Measurements from ENCODE around the gene ZBTB7C. TPM values are rescaled to one million over a fixed set of nuclear protein-coding genes. Genes with fewer than 3 reads are reported as not detected.

Gene ZBTB7C
- total RNA-seq, 2 experiments from 2014 or later, result not detected

DNA sequence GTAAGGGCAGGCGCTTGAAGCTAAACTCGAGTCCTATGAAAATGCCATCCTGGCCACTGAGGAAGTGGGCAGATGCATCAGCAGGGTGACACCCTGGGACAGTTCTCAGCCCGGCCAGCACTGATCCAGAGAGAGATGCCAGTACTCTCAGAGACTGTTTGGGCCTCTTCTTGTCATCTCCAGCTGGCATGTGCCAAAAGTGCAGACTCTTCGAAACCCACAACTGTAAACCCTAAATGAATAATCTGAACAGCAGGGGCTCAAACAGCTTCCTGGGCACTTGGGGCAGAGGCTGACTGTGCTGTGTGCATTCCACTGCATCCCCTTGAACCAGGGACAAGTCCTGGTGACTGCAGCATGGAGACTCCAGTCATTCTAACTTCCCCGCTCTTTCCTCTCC is 274.6 kb downstream of the ZBTB7C start:
- no peaks in the 10 kb centered on the region for H3K9me2 ChIP-seq (ENCODE audit: insufficient read depth, low read length)
- intact Hi-C loops (cut with micrococcal nuclease; ENCODE audit: unreplicated experiment), result no loop called here
- ChIA-PET POLR2A (no interaction called here), CTCF (ENCODE audit: unreplicated experiment) (no interaction called here)
- H3K79me2 ChIP-seq (ENCODE audit: insufficient read depth, low read depth, low read length), result no peaks in the 10 kb centered on the region
- TF ChIP-seq, protein P1, sequence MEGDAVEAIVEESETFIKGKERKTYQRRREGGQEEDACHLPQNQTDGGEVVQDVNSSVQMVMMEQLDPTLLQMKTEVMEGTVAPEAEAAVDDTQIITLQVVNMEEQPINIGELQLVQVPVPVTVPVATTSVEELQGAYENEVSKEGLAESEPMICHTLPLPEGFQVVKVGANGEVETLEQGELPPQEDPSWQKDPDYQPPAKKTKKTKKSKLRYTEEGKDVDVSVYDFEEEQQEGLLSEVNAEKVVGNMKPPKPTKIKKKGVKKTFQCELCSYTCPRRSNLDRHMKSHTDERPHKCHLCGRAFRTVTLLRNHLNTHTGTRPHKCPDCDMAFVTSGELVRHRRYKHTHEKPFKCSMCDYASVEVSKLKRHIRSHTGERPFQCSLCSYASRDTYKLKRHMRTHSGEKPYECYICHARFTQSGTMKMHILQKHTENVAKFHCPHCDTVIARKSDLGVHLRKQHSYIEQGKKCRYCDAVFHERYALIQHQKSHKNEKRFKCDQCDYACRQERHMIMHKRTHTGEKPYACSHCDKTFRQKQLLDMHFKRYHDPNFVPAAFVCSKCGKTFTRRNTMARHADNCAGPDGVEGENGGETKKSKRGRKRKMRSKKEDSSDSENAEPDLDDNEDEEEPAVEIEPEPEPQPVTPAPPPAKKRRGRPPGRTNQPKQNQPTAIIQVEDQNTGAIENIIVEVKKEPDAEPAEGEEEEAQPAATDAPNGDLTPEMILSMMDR (conservative IDR thresholded peaks at IDR 0.05; ENCODE audit: low read length), result no peak
- no peak for TF ChIP-seq EZH2phosphoT487 (IDR thresholded peaks at IDR 0.05; ENCODE audit: borderline replicate concordance, low read depth, low read length)
- no peaks in the 10 kb centered on the region for H3K4me1 ChIP-seq (ENCODE audit: insufficient read depth, low read length, poor library complexity, severe bottlenecking)
- no peak overlapping the region for H2AFZ ChIP-seq (ENCODE audit: low read length)
- BruUV-seq (replicated peaks), result no TSS peak
- no peaks in the 10 kb centered on the region for H3K9me3 ChIP-seq (ENCODE audit: low read length)
- no peaks in the 10 kb centered on the region for H4K20me1 ChIP-seq (ENCODE audit: insufficient read depth, low read length)
- no peak for DNase-seq (ENCODE audit: low spot score)
- no peak overlapping the region for H3K27ac ChIP-seq (ENCODE audit: low read depth, low read length, poor library complexity, severe bottlenecking)
- H3K36me3 ChIP-seq (ENCODE audit: insufficient read depth, low read length), result no peaks in the 10 kb centered on the region
- H3K4me2 ChIP-seq (ENCODE audit: low read length), result no peak overlapping the region
- H3K4me3 ChIP-seq (ENCODE audit: low read depth, low read length, poor library complexity, severe bottlenecking), result no peak overlapping the region

DNA sequence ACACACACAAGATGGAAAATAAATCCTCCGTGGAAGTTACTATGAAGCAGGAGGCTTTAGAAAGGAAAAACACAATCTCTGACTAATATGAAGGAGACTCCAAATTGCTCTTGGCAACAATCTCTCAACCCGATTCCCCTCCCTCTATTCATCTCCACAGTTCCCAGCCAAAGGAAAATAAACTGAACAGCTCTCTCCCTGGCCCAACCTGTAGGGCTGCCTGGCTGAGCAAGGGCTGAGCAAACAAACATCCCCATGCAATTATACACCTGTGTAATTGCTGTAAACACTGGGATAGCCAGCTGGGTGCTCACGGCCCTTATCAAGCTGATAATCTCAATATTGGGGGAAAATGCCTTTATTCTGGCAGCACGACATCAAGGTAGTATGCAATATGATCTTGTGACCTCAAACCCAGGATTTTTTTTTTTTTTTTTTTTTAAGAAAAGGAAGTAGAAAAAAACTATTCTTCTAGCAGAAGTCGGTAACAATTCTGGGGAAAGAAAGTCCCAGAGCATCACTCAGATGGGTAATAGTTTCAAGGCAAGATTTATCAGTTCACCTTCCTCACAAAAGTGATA is 275.4 kb downstream of the ZBTB7C start:
- H3K9me3 ChIP-seq (ENCODE audit: low read length), result no peaks in the 10 kb centered on the region
- CTCF ChIA-PET (ENCODE audit: unreplicated experiment), result no interaction called here
- no peaks in the 10 kb centered on the region for H3K36me3 ChIP-seq (ENCODE audit: insufficient read depth, low read length)
- POLR2A ChIA-PET, result no interaction called here
- no peak overlapping the region for H2AFZ ChIP-seq (ENCODE audit: low read length)
- H3K27ac ChIP-seq (ENCODE audit: low read depth, low read length, poor library complexity, severe bottlenecking), result no peak overlapping the region
- no peaks in the 10 kb centered on the region for H3K79me2 ChIP-seq (ENCODE audit: insufficient read depth, low read depth, low read length)
- no TSS peak for BruUV-seq (replicated peaks)
- intact Hi-C loops (cut with micrococcal nuclease; ENCODE audit: unreplicated experiment), result no loop called here
- no peaks in the 10 kb centered on the region for H3K4me1 ChIP-seq (ENCODE audit: insufficient read depth, low read length, poor library complexity, severe bottlenecking)
- H4K20me1 ChIP-seq (ENCODE audit: insufficient read depth, low read length), result no peaks in the 10 kb centered on the region
- H3K4me2 ChIP-seq (ENCODE audit: low read length), result no peak overlapping the region
- H3K4me3 ChIP-seq (ENCODE audit: low read depth, low read length, poor library complexity, severe bottlenecking), result no peak overlapping the region
- DNase-seq (ENCODE audit: low spot score), result no peak
- TF ChIP-seq EZH2phosphoT487 (IDR thresholded peaks at IDR 0.05; ENCODE audit: borderline replicate concordance, low read depth, low read length), result no peak
- TF ChIP-seq, protein P1 (conservative IDR thresholded peaks at IDR 0.05; ENCODE audit: low read length), result no peak
- no peaks in the 10 kb centered on the region for H3K9me2 ChIP-seq (ENCODE audit: insufficient read depth, low read length)

GRCh38 chr18:48132797-48133655 is 276.2 kb downstream of the ZBTB7C start:
- no peaks in the 10 kb centered on the region for H3K9me2 ChIP-seq (ENCODE audit: insufficient read depth, low read length)
- no peaks in the 10 kb centered on the region for H4K20me1 ChIP-seq (ENCODE audit: insufficient read depth, low read length)
- H3K27ac ChIP-seq (ENCODE audit: low read depth, low read length, poor library complexity, severe bottlenecking), result no peak overlapping the region
- no peaks in the 10 kb centered on the region for H3K36me3 ChIP-seq (ENCODE audit: insufficient read depth, low read length)
- no peak overlapping the region for H3K4me2 ChIP-seq (ENCODE audit: low read length)
- no peaks in the 10 kb centered on the region for H3K79me2 ChIP-seq (ENCODE audit: insufficient read depth, low read depth, low read length)
- DNase-seq (ENCODE audit: low spot score), result no peak
- TF ChIP-seq, protein P1 (conservative IDR thresholded peaks at IDR 0.05; ENCODE audit: low read length), result no peak
- TF ChIP-seq EZH2phosphoT487 (IDR thresholded peaks at IDR 0.05; ENCODE audit: borderline replicate concordance, low read depth, low read length), result no peak
- no peaks in the 10 kb centered on the region for H3K9me3 ChIP-seq (ENCODE audit: low read length)
- intact Hi-C loops (cut with micrococcal nuclease; ENCODE audit: unreplicated experiment), result no loop called here
- ChIA-PET CTCF (ENCODE audit: unreplicated experiment) (no interaction called here), POLR2A (no interaction called here)
- no peaks in the 10 kb centered on the region for H3K4me1 ChIP-seq (ENCODE audit: insufficient read depth, low read length, poor library complexity, severe bottlenecking)
- no TSS peak for BruUV-seq (replicated peaks)
- H3K4me3 ChIP-seq (ENCODE audit: low read depth, low read length, poor library complexity, severe bottlenecking), result no peak overlapping the region
- H2AFZ ChIP-seq (ENCODE audit: low read length), result no peak overlapping the region

All from OCI-LY7 (cell line).